Esophagus squamous epithelium (tissue), 5 donors: ENCODE results near the gene PIGA. TPM values are rescaled to one million over a fixed set of nuclear protein-coding genes. Genes with fewer than 3 reads are reported as not detected.

Source experiments
- DNase-seq: peaks from one replicate; lab custom pipeline; 2025; lab: John Stamatoyannopoulos, UW
- H3K27ac ChIP-seq, 4 donors: fragments of 200-600 bp; sonication (generic); one replicate each; pipeline ENCODE4 v1.5.1; 2016 to 2019; ENCODE audit warnings: mild to moderate bottlenecking in 1 of 4
- H3K27me3 ChIP-seq, 4 donors: fragments of 200-600 bp; sonication (generic); 1 replicate in 3 of 4; 2 replicates in 1 of 4; pipeline versions ENCODE4 v1.5.1 to v1.6.0; 2017 to 2021; ENCODE audit warnings: antibody characterized with exemption in 1 of 4
- H3K36me3 ChIP-seq, 3 donors: fragments of 200-600 bp; sonication (generic); one replicate each; pipeline ENCODE4 v1.5.1; 2016 to 2019
- H3K4me1 ChIP-seq, 3 donors: fragments of 200-600 bp; sonication (generic); one replicate each; pipeline ENCODE4 v1.5.1; 2017 to 2019
- H3K4me3 ChIP-seq, 4 donors: fragments of 200-600 bp; sonication (generic); 1 replicate in 3 of 4; 2 replicates in 1 of 4; pipeline ENCODE4 v1.5.1; 2016 to 2019; ENCODE audit warnings: mild to moderate bottlenecking in 2 of 4, moderate library complexity in 1 of 4
- H3K9me3 ChIP-seq, 3 donors: fragments of 200-600 bp; sonication (generic); one replicate each; pipeline ENCODE4 v1.5.1; 2016 to 2019
- POLR2A ChIP-seq, 4 donors: fragments of 450-650 bp; IDR thresholded peaks; one replicate each; pipeline ENCODE4 v1.6.1; 2017; ENCODE audit warnings: antibody characterized with exemption in 4 of 4, mild to moderate bottlenecking in 4 of 4, moderate library complexity in 3 of 4
- WGBS, 2 donors: methylation state at CpG; one replicate each; pipeline ENCODE4 v1.1.5; 2018; 5-methylcytosine and 5-hydroxymethylcytosine counted together
- intact Hi-C: fragments of 100-400 bp; cut with DNase I; formaldehyde crosslinking; loops from one replicate; pipeline ENCODE4 v1.15.0; 2022
- total RNA-seq, 4 donors: library from RNA; depleted of rRNA; stranded (reverse); fragments of >200 nt; gene quantifications; one replicate each; pipeline ENCODE4 v1.1.0, GENCODE V29; 2016
- TF ChIP-seq, protein P1 (sequence below), 6 experiments: fragments of 450-650 bp in 4 of 6; fragments of 200-600 bp in 2 of 6; sonication (generic) in 2 of 6; IDR thresholded peaks; one replicate each; pipeline ENCODE4 v1.5.1; 2016 to 2019; ENCODE audit warnings: antibody characterized with exemption in 6 of 6, mild to moderate bottlenecking in 4 of 6, moderate library complexity in 4 of 6
- donor health status: DM: yes; HTN: yes; CAD: no.

The PIGA gene
- total RNA-seq, 4 donors from 2014 or later = 10.0 to 22.5 (median 12.6) TPM

DNA sequence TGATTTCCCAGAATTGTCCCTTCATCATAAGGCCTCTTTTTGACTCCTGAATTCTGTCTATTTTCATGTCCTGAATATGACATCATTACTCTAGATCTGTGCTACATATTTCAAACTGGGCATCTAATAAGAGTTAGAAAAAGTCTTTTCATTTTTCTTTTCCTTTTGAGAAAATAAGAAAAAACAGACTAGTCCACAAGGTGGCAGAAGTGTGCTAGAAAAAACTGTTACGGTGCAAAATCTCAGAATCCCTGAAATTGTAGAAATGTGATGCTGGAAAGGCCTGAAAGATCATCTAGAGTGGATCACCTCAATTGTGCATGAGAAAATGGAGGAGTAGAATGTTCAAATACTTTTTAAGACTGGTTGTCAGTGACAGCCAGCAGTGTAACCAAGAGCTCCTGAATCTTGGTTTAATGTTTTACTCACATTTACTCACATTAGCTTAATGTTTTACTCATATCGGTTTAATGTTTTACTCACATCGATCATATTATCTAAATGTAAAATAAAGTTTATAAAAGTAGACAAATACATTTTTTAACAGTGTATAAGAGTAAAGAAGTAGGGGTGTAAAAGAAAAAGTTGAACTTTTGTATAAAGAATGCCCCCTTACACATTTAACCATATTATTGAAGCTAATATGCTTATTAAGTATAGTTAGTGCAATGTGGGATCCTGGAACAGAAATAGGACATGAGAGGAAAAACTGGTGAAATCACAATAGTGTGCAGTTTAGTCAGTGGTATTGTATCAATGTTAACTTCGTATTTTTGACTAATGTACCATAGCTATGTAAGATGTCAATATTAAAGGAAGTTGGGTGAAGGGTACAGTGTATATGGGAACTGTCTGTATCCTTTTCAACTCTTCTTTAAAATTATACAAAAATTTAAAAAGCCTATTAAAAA lies 35.1 kb downstream of the PIGA start:
- Histone ChIP-seq H3K9me3 (no peaks in the 10 kb centered on the region), H3K4me3 (no peak overlapping the region), H3K36me3 (no peaks in the 10 kb centered on the region), H3K27me3 (no peaks in the 10 kb centered on the region), H3K4me1 (no peaks in the 10 kb centered on the region), H3K27ac (no peak overlapping the region)
- intact Hi-C loops = no loop called here
- DNase-seq = no peak
- WGBS, 2 donors = 54 to 55% methylated on average over 4 of the region's 4 CpGs
- TF ChIP-seq POLR2A (IDR thresholded peaks at IDR 0.05) = no peak
- TF ChIP-seq, protein P1, sequence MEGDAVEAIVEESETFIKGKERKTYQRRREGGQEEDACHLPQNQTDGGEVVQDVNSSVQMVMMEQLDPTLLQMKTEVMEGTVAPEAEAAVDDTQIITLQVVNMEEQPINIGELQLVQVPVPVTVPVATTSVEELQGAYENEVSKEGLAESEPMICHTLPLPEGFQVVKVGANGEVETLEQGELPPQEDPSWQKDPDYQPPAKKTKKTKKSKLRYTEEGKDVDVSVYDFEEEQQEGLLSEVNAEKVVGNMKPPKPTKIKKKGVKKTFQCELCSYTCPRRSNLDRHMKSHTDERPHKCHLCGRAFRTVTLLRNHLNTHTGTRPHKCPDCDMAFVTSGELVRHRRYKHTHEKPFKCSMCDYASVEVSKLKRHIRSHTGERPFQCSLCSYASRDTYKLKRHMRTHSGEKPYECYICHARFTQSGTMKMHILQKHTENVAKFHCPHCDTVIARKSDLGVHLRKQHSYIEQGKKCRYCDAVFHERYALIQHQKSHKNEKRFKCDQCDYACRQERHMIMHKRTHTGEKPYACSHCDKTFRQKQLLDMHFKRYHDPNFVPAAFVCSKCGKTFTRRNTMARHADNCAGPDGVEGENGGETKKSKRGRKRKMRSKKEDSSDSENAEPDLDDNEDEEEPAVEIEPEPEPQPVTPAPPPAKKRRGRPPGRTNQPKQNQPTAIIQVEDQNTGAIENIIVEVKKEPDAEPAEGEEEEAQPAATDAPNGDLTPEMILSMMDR (IDR thresholded peaks at IDR 0.05) = peak in 4 of 6 experiments; percentile 36 to 45 (median 42)

DNA sequence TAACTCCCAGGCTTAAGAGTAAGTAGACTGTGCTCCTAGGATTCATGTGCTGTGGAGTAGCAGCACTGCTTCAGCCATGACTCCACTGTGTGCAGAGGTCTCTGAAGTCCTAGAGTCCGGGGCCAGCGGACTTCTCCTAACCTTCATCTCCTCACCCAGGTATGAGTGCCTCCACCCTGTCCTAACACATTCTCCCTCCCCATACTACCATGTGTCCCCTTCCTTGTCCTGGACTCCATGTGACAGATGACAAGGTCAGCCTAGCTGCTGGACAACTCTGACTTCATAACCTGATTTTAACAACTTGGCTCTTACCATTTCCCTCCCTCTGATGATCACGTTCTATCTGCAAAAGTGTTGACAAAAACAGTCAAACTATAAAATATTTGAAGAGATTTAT lies 36.5 kb downstream of the PIGA start:
- no peak for DNase-seq
- Histone ChIP-seq H3K4me1 (no peaks in the 10 kb centered on the region), H3K4me3 (no peak overlapping the region), H3K27ac (peak overlapping the region in 2 of 4 donors; percentile 33 to 65), H3K27me3 (no peaks in the 10 kb centered on the region), H3K9me3 (no peaks in the 10 kb centered on the region), H3K36me3 (no peaks in the 10 kb centered on the region)
- TF ChIP-seq, protein P1 (IDR thresholded peaks at IDR 0.05) = no peak
- no peak for TF ChIP-seq POLR2A (IDR thresholded peaks at IDR 0.05)
- 65 to 95% methylated on average over 3 of the region's 3 CpGs for WGBS, 2 donors
- intact Hi-C loops = no loop called here

DNA sequence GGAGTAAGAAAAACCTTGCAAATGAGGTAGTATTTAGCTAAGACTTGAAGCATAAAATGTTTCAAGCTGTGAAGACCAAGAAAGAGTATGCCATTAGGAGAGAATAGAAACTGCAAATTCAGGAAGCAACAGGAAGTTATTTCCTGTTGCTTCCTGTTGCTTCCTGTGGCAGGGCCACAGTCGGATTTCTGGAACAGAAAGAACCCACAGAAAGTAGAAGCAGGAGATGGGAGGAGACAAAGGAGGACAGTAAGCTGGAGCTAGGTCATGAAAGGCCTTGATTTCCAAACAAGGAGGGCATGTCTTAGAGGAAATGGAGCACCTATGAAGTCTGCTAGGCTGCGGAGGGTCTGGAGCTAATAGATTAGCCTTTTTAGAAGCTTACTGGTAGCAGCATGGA lies 37.1 kb downstream of the PIGA start:
- WGBS, 2 donors = 13 to 39% methylated on average over 1 to 2 of the region's 2 CpGs
- no peak overlapping the region for H3K4me3 ChIP-seq
- H3K36me3 ChIP-seq = no peaks in the 10 kb centered on the region
- peak overlapping the region in 2 of 4 donors; percentile 36 to 65 for H3K27ac ChIP-seq
- TF ChIP-seq, protein P1 (IDR thresholded peaks at IDR 0.05) = no peak
- TF ChIP-seq POLR2A (IDR thresholded peaks at IDR 0.05) = no peak
- no peaks in the 10 kb centered on the region for H3K27me3 ChIP-seq
- no peak for DNase-seq
- intact Hi-C loops = no loop called here
- no peaks in the 10 kb centered on the region for H3K4me1 ChIP-seq
- H3K9me3 ChIP-seq = no peaks in the 10 kb centered on the region

DNA sequence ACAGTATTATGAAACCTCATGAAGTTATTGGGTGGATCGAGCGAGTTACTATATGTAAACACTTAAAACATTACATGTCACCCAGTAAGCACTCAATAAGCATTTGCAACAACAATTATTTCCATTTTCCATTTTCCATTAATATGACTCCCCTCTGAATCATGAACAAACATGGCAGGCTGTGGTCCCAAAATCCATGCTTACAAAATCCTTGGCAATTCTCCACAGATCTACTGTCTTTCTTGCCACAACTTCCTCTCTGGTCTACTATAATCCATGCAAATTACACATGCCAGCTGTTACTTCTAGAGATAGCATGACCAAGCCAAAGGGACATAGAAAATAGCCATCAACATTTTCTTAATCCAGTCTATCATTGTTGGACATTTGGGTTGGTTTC lies 41.9 kb downstream of the PIGA start:
- WGBS, 2 donors = 69 to 96% methylated on average over 2 of the region's 2 CpGs
- Histone ChIP-seq H3K36me3 (no peaks in the 10 kb centered on the region), H3K27me3 (no peaks in the 10 kb centered on the region), H3K4me3 (no peak overlapping the region), H3K4me1 (no peaks in the 10 kb centered on the region), H3K9me3 (no peaks in the 10 kb centered on the region), H3K27ac (no peak overlapping the region)
- TF ChIP-seq POLR2A (IDR thresholded peaks at IDR 0.05) = no peak
- TF ChIP-seq, protein P1 (IDR thresholded peaks at IDR 0.05) = no peak
- no peak for DNase-seq
- intact Hi-C loops = no loop called here

DNA sequence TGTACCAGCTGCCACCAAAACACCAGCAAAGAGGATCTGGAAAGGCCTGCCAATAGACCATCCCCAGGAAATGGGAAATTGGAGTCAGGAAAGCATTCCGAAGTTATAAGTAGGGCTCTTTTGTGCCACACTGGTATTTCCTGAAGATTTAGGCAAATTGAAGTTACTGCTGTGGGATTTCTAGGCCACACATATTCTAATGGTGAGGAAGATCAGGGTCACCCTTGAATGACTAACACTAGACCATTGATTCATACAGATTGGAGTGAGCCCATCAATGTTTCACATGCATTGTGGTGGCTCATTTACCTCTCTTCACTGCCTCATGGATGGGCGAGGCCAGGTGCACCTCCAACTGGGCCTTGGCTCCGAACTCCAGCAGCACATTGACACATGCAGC lies 42.5 kb downstream of the PIGA start:
- Histone ChIP-seq H3K4me3 (no peak overlapping the region), H3K27me3 (no peaks in the 10 kb centered on the region), H3K4me1 (no peaks in the 10 kb centered on the region), H3K36me3 (no peaks in the 10 kb centered on the region), H3K27ac (no peak overlapping the region), H3K9me3 (no peaks in the 10 kb centered on the region)
- no peak for DNase-seq
- intact Hi-C loops = no loop called here
- TF ChIP-seq, protein P1 (IDR thresholded peaks at IDR 0.05) = no peak
- TF ChIP-seq POLR2A (IDR thresholded peaks at IDR 0.05) = no peak
- WGBS, 2 donors = 70 to 82% methylated on average over 2 to 3 of the region's 3 CpGs
